ENCODE measurements around the gene CTNNA1. TPM values are rescaled to one million over a fixed set of nuclear protein-coding genes. Genes with fewer than 3 reads are reported as not detected.

CTNNA1 gene
- polyA plus RNA-seq, 1 of the 3 experiments (the other 2 are of a cell fraction): 130 TPM

GRCh38 chr5:138962614-138963370, 209.6 kb downstream of the CTNNA1 start:
- Histone ChIP-seq H3K9me3 (no peaks in the 10 kb centered on the region), H3K36me3 (replicated peaks in 1 of 2; ENCODE audit: control insufficient read depth in 1 of 2, insufficient read depth in 2 of 2, low read length in 1 of 2) (no peaks in the 10 kb centered on the region), H4K20me1 (ENCODE audit: insufficient read depth) (no peaks in the 10 kb centered on the region), H3F3A (replicated peaks; ENCODE audit: insufficient read depth) (no peaks in the 10 kb centered on the region), H3K4me1 (ENCODE audit: control insufficient read depth in 1 of 2, insufficient read depth in 2 of 2, low read depth in 1 of 2, low read length in 1 of 2) (peaks cover 11 to 33% of the 10 kb centered on the region in 2 experiments; a peak in 2 of 4 replicates), H3K9ac (no peak overlapping the region), H3K4me3 (ENCODE audit: low read depth in 2 of 2, low read length in 1 of 2) (no peak overlapping the region), H3K79me2 (ENCODE audit: insufficient read depth) (no peaks in the 10 kb centered on the region), H3K4me2 (no peak overlapping the region), H3K9me2 (no peaks in the 10 kb centered on the region), H3K27me3 (ENCODE audit: insufficient read depth) (no peaks in the 10 kb centered on the region), H3K27ac (ENCODE audit: low read depth in 2 of 2, low read length in 1 of 2) (no peak overlapping the region; a peak in 1 of 4 replicates), H2AFZ (ENCODE audit: low read depth) (no peak overlapping the region)
- CTCF ChIA-PET: no interaction called here
- WGBS (ENCODE audit: low lambda C conversion rate): 89% methylated on average over 4 of the region's 4 CpGs
- DNase-seq: no peak
- POLR2A ChIA-PET: interaction anchor here (2.0 kb wide), 1 partner anchor 9 kb away, joined by 5 read pairs; no protein-coding TSS in a partner anchor
- no peak for TF ChIP-seq TCF12 (IDR thresholded peaks at IDR 0.05)
- no peak for TF ChIP-seq EZH2phosphoT487 (IDR thresholded peaks at IDR 0.05; ENCODE audit: borderline replicate concordance, low read depth)
- no peak for TF ChIP-seq EP300 (IDR thresholded peaks at IDR 0.05; ENCODE audit: borderline replicate concordance in 1 of 2, low read depth in 1 of 2, low read length in 1 of 2)
- no peak for TF ChIP-seq ZBTB33 (IDR thresholded peaks at IDR 0.05; ENCODE audit: borderline replicate concordance, low read depth)
- no peak for TF ChIP-seq RCOR1 (IDR thresholded peaks at IDR 0.05; ENCODE audit: low read length)

DNA sequence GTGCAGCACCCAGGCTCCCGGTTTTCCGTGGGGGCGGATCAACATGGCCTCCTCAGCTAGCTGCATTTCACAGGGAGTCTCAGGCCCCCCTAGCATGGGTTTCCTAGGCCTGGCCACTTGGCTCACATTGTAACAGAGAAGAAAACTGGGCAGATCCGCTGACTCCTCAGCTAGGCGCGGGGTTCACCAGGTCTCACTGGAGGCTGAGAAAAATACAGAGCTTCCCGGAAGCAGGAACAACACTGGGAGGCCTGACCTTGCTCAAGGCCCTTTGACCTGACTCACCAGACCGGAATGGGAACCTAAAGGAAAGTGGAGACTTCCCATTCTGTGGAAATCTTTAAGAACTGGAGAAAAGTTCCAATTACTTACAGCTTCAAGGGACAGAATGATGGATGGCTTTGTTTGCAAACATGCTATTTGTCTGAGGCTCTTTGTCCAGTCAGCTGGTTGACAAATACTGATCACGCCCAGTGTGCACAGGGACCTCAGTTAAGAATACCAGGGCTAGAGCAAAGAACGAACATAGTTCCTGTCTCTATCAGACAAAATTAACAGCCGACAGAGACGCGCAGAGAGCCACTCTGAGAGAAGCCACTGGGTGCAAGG, 210.6 kb downstream of the CTNNA1 start:
- ChIA-PET POLR2A (interaction anchor here (2.0 kb wide), 1 partner anchor 10 kb away, joined by 5 read pairs; no protein-coding TSS in a partner anchor), CTCF (interaction anchor here (1.3 to 2.4 kb wide), 3 partner anchors 8 to 40 kb away, joined by 4 to 6 read pairs (median 5); no protein-coding TSS in a partner anchor)
- DNase-seq: no peak
- H3K4me2 ChIP-seq: no peak overlapping the region
- no peak overlapping the region for H3K9ac ChIP-seq
- TF ChIP-seq, protein P1, sequence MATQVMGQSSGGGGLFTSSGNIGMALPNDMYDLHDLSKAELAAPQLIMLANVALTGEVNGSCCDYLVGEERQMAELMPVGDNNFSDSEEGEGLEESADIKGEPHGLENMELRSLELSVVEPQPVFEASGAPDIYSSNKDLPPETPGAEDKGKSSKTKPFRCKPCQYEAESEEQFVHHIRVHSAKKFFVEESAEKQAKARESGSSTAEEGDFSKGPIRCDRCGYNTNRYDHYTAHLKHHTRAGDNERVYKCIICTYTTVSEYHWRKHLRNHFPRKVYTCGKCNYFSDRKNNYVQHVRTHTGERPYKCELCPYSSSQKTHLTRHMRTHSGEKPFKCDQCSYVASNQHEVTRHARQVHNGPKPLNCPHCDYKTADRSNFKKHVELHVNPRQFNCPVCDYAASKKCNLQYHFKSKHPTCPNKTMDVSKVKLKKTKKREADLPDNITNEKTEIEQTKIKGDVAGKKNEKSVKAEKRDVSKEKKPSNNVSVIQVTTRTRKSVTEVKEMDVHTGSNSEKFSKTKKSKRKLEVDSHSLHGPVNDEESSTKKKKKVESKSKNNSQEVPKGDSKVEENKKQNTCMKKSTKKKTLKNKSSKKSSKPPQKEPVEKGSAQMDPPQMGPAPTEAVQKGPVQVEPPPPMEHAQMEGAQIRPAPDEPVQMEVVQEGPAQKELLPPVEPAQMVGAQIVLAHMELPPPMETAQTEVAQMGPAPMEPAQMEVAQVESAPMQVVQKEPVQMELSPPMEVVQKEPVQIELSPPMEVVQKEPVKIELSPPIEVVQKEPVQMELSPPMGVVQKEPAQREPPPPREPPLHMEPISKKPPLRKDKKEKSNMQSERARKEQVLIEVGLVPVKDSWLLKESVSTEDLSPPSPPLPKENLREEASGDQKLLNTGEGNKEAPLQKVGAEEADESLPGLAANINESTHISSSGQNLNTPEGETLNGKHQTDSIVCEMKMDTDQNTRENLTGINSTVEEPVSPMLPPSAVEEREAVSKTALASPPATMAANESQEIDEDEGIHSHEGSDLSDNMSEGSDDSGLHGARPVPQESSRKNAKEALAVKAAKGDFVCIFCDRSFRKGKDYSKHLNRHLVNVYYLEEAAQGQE (IDR thresholded peaks at IDR 0.05; ENCODE audit: low read depth, low read length): no peak
- TF ChIP-seq CHD2 (IDR thresholded peaks at IDR 0.05; ENCODE audit: low read length, partially characterized antibody) (no peak), GATA2 (CRISPR knock-in tag; IDR thresholded peaks at IDR 0.05) (no peak), RCOR1 (IDR thresholded peaks at IDR 0.05; ENCODE audit: low read length) (no peak), TCF12 (IDR thresholded peaks at IDR 0.05) (no peak), SIN3A (IDR thresholded peaks at IDR 0.05; ENCODE audit: borderline replicate concordance, low read depth, low read length) (no peak), RAD21 (IDR thresholded peaks at IDR 0.05; ENCODE audit: low read length) (no peak), POLR2AphosphoS5 (IDR thresholded peaks at IDR 0.05; ENCODE audit: low read depth, low read length) (no peak), EZH2phosphoT487 (IDR thresholded peaks at IDR 0.05; ENCODE audit: borderline replicate concordance, low read depth) (no peak), CTCF (IDR thresholded peaks at IDR 0.05) (no peak), FOXJ3 (CRISPR knock-in tag; IDR thresholded peaks at IDR 0.05) (no peak)
- TF ChIP-seq, protein P2, sequence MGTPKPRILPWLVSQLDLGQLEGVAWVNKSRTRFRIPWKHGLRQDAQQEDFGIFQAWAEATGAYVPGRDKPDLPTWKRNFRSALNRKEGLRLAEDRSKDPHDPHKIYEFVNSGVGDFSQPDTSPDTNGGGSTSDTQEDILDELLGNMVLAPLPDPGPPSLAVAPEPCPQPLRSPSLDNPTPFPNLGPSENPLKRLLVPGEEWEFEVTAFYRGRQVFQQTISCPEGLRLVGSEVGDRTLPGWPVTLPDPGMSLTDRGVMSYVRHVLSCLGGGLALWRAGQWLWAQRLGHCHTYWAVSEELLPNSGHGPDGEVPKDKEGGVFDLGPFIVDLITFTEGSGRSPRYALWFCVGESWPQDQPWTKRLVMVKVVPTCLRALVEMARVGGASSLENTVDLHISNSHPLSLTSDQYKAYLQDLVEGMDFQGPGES (IDR thresholded peaks at IDR 0.05; ENCODE audit: low read depth, low read length): no peak
- H3K27me3 ChIP-seq (ENCODE audit: insufficient read depth): no peaks in the 10 kb centered on the region
- H3K9me2 ChIP-seq: no peaks in the 10 kb centered on the region
- no peaks in the 10 kb centered on the region for H3K36me3 ChIP-seq (replicated peaks in 1 of 2; ENCODE audit: control insufficient read depth in 1 of 2, insufficient read depth in 2 of 2, low read length in 1 of 2)
- H3K4me3 ChIP-seq (ENCODE audit: low read depth in 2 of 2, low read length in 1 of 2): no peak overlapping the region
- H3K9me3 ChIP-seq: no peaks in the 10 kb centered on the region
- no peak overlapping the region for H3K27ac ChIP-seq (ENCODE audit: low read depth in 2 of 2, low read length in 1 of 2)
- H3K79me2 ChIP-seq (ENCODE audit: insufficient read depth): no peaks in the 10 kb centered on the region
- peaks cover 11 to 44% of the 10 kb centered on the region in 2 experiments; a peak in 3 of 4 replicates for H3K4me1 ChIP-seq (ENCODE audit: control insufficient read depth in 1 of 2, insufficient read depth in 2 of 2, low read depth in 1 of 2, low read length in 1 of 2)
- no peaks in the 10 kb centered on the region for H3F3A ChIP-seq (replicated peaks; ENCODE audit: insufficient read depth)
- no peak overlapping the region for H2AFZ ChIP-seq (ENCODE audit: low read depth)
- 96% methylated on average over 13 of the region's 13 CpGs for WGBS (ENCODE audit: low lambda C conversion rate)
- H4K20me1 ChIP-seq (ENCODE audit: insufficient read depth): no peaks in the 10 kb centered on the region

All from SK-N-SH (cell line).